Measurements from ENCODE around the gene PRKG1.

DNA sequence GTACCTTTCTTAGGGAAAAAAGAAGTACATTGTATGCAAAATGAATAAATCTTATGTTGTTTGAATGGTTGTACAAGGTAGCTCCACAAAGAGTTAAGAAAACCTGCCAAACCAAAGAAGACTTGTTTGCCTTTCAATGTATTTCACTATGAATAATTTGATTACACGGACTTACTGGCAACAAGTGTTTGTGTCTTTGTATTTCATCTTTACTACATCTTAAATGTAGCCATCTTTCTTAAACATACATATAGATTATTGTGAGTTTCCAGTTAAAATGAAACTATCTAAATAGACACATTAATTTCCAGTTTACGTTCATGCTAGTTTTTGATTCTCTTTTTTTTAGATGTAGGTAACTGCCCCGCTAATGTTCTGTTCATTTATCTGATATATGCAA is 2.8 kb downstream of the PRKG1 start:
- TF ChIP-seq, protein P1, sequence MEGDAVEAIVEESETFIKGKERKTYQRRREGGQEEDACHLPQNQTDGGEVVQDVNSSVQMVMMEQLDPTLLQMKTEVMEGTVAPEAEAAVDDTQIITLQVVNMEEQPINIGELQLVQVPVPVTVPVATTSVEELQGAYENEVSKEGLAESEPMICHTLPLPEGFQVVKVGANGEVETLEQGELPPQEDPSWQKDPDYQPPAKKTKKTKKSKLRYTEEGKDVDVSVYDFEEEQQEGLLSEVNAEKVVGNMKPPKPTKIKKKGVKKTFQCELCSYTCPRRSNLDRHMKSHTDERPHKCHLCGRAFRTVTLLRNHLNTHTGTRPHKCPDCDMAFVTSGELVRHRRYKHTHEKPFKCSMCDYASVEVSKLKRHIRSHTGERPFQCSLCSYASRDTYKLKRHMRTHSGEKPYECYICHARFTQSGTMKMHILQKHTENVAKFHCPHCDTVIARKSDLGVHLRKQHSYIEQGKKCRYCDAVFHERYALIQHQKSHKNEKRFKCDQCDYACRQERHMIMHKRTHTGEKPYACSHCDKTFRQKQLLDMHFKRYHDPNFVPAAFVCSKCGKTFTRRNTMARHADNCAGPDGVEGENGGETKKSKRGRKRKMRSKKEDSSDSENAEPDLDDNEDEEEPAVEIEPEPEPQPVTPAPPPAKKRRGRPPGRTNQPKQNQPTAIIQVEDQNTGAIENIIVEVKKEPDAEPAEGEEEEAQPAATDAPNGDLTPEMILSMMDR (IDR thresholded peaks at IDR 0.05) = no peak
- TF ChIP-seq POLR2A (IDR thresholded peaks at IDR 0.05) = no peak
